OCI-LY1 (cell line): ENCODE measurements around the gene GRHL1.

Experiments used
- CTCF ChIP-seq: fragments of 200-600 bp; sonication (generic), shearing (Covaris generic); IDR thresholded peaks from 2 replicates; pipeline ENCODE4 v1.5.1; 2017; ENCODE audit warnings: mild to moderate bottlenecking, antibody characterized with exemption, low read length, moderate library complexity, mixed read lengths
- EZH2 ChIP-seq: fragments of 200-600 bp; sonication (generic), shearing (Covaris generic); IDR thresholded peaks from 2 replicates; pipeline ENCODE4 v1.8.0; 2017; ENCODE audit warnings: borderline replicate concordance, mixed run types, mild to moderate bottlenecking, antibody characterized with exemption, low read length, moderate library complexity, mixed read lengths

GRCh38 chr2:10032746-10033105, 81.2 kb downstream of the GRHL1 start:
- TF ChIP-seq CTCF = no peak
- no peak for TF ChIP-seq EZH2
